Activated CD4-positive, alpha-beta T cell treated with anti-CD3 and anti-CD28 coated beads, Interleukin-2, amount 50 U/mL, for 24 hours (primary cell): ENCODE results near the gene TLR6.

Source experiments
- DNase-seq, 2 donors: peaks; one replicate each; pipeline ENCODE4 v3.0.0-alpha.2; 2020; ENCODE audit warnings: low read depth in 1 of 2, low spot score in 1 of 2

The TLR6 gene

GRCh38 chr4:38868059-38868960 is 11.7 kb upstream of the TLR6 start:
- DNase-seq = no peak

DNA sequence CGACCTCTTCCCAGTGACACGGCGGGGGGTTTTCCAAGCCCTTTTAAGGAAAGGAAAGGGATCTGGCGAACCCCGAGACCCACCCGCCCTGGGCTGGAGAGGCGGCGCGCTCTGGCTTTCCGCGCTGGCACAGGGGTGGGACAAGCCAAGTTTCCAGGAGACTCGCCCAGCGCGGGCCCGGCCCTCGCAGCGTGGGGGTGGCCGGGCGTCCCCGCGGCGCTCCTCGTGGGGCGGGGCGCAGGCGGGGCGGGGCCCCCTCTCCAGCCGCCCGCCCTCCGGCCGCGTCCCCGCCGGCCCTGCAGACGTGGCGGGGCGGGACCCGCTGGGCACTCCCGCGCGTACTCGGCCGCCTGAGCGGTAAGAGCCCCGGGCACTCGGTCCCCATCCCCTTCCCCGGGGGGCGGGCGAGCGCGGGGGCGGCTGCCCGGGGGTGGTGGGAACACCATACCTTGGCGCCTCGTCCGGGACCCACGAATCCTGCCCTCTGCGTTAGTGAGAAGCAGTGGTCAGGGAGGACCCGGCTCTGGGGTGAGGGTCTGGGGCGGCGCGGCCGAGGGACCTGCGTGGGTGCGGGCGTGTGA is 11.0 kb upstream of the TLR6 start, which contains the start of gene FAM114A1:
TSS of gene FAM114A1 (plus strand) at position 329 of the 581 bp plus-strand sequence. CDS start 10,273 bp downstream, outside the sequence.
- no peak for DNase-seq

- DNase-seq = no peak
Measured at GRCh38 chr4:38866973-38867477, 10.4 kb upstream of the TLR6 start.

GRCh38 chr4:38865445-38865844 is 8.8 kb upstream of the TLR6 start:
- DNase-seq = no peak

- no peak for DNase-seq
Measured at GRCh38 chr4:38861791-38862190, 5.2 kb upstream of the TLR6 start.

GRCh38 chr4:38860788-38861424 is 4.3 kb upstream of the TLR6 start:
- DNase-seq = peak in 1 of 2 donors; percentile 50

GRCh38 chr4:38859501-38859900 is 2.9 kb upstream of the TLR6 start:
- no peak for DNase-seq

GRCh38 chr4:38858097-38858420 is 1.4 kb upstream of the TLR6 start:
- DNase-seq = no peak

DNA sequence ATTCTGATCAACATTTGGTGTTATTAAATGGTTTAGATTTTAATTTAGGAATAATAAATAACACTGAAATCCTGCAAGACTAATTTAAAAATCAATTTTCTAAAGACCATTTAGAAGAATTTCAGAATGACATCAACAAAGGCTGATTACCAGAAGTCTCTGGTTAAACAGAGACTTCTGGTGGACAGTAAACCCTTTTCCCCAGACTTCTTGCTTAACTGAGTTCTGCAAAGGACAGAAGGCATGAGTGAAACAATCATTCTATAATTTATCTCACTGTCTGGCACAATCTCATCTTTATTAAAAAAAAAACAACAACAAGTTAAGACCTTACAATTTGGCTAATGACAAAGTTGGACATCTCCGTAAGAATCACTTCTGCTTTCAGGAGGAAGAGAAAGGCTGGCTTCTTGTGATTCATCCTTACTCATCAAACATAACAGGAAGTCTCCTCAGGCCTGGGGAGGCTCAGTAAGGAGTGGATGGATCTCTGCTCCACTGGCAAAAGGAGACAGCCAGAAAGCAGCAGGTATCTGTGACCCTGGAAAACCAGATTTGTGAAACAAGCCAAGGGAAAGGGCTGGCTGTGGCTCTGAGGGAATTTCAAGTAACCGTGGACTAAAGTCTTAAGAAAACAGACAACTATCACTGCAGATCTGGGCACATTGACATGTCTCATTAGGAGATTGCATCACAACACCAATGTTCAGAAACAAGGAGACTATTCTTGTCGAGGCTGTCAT is 908 bp upstream of the TLR6 start:
- peak in 1 of 2 donors; percentile 31 for DNase-seq

GRCh38 chr4:38856046-38856445 is 571 bp downstream of the TLR6 start:
- DNase-seq = no peak

GRCh38 chr4:38855466-38855865 is 1.2 kb downstream of the TLR6 start:
- DNase-seq = no peak

DNA sequence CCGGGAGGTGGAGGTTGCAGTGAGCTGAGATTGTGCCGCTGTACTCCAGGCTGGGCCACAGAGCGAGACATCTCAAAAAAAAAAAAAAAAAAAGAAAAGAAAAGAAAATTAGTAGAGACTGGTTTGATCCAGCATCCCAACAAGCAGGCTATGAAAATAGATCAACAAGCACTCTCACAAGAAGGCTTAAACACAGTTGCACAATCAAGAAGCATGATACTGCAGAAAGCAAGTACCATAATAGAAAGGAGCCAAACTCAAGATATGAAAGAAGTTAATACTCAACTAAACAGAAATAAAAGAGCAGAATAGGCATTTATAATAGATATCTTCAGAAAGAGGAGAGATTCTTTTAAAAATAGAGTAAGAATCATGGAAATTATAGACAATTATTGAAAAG is 10.6 kb downstream of the TLR6 start:
- no peak for DNase-seq

DNA sequence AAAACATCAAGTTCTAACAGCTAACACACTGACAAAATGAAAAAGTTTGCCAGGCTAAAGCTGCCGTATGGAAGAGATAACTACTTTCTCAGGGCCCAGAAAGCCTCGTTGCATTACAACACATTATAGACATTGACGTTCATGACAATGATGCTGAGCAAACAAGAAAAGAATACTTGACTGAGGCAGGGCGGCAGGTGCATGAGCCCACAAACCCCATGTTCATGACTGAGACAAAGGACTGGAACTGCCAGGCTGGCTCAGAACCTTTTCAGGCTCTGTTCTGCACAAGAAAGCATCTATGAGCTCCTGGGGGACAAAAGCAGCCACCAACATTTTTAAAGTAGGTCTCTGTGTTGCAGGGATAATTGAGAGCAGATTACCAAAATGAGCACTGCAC is 13.6 kb downstream of the TLR6 start:
- DNase-seq = no peak

- DNase-seq = no peak
Measured at GRCh38 chr4:38837849-38838248, 18.8 kb downstream of the TLR6 start.

- DNase-seq = no peak
Measured at GRCh38 chr4:38837334-38837733, 19.3 kb downstream of the TLR6 start.

- no peak for DNase-seq
Measured at GRCh38 chr4:38834570-38834969, 22.0 kb downstream of the TLR6 start.

- no peak for DNase-seq
Measured at GRCh38 chr4:38832624-38833528, 23.7 kb downstream of the TLR6 start.

DNA sequence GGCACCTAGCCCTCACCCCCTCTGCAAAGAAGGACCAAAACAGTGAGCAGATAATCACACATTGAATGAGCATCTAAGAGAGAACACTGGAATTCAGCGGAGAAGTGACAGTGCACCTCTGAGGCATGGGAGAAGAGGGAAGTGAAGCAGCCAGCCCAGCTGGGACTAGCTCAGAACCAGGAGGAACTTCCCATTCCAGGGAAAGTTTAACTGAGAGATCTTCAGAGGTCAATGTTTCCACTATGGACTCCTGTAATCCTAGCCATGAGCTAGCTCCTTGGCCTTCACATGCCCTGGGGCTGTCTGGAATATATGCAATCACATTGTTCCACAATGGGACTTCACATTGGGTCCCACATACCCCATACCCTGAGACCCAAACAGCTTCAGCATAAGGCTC is 24.4 kb downstream of the TLR6 start:
- no peak for DNase-seq

GRCh38 chr4:38831653-38832052 is 25.0 kb downstream of the TLR6 start:
- DNase-seq = no peak

DNA sequence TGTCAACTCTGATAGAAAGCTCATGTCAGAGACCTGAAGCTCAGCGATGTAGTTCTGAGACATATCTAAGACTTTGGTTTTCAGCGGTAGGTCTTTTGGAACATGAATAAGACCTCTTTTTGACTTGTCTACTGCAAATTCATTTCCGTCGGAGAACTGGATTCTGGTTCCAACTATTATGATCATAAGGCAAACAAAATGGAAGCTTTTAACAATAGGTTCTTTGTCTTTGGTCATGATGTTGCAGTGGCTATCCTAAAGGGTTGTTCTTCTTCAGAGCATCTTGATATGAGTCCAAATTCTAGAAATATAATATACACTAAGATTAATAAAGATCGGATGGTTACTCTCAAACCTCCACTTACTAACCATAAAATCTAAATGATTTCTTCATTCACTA is 27.4 kb downstream of the TLR6 start:
- DNase-seq = no peak
